A549 treated with AZD9567 at 1 μM for 4 hours (cell line): ENCODE data around the gene THTPA. TPM values are rescaled to one million over a fixed set of nuclear protein-coding genes. Genes with fewer than 3 reads are reported as not detected.

ENCODE experiments used
- total RNA-seq: library from RNA; stranded (reverse); fragments of 200-300 nt; extraction: Qiagen RNA extraction; gene quantifications from 5 replicates; pipeline ENCODE4 v1.2.3, GENCODE V29; 2022; ENCODE audit not compliant: insufficient read depth

The THTPA gene, protein sequence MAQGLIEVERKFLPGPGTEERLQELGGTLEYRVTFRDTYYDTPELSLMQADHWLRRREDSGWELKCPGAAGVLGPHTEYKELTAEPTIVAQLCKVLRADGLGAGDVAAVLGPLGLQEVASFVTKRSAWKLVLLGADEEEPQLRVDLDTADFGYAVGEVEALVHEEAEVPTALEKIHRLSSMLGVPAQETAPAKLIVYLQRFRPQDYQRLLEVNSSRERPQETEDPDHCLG
- total RNA-seq = 6.4 to 14.3 TPM (median 11.4 TPM) in 5 replicates

DNA sequence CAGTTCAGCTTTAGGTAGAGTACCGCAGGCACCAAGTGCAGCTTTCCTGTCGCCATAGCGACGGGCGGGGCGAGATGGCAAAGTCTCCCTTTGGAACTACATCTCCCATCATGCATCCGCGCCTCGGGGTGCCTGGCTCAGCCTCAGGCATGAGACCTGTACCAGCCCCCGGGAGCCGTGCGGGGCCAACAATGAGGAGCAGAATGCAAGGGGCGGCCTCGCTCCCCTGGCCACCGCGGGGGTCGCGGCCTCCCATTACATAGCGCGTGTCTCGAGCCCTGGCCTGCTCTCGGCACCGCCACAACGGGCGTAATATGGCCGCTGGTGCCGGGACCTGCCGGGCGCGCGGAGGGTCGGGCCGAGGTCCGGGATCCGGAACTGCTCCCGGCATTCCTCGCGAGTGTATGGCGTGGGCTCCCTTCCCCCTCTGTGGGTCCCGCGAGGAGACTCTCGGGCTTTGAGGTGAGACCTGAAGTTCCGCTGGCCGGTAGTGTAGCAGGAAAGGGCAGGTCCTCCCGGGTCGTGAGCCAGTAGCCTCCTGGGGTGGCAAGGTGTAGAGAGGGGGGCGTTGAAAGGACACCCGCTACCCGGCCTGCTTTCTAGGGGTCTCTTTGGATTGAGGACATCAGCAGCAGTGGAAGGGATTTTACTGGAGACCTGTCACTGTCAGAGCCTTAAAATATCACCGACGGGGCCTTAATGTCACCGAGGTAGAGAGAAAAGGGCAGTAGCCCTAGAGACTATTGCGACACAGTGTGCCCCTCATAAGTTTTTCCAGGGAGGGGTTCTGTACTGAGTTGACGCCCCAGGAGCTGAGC, at the start of gene THTPA:
Gene THTPA, plus strand, starts transcription at position 390 of the 818 bp plus-strand sequence. CDS start 487 bp downstream, outside the sequence.

GRCh38 chr14:23551266-23552028, 4.6 kb upstream of the THTPA start, which contains the start of gene ZFHX2:
TSS of gene ZFHX2 (minus strand) at chr14:23551765. CDS start at chr14:23535325, 16,440 bp downstream.

DNA sequence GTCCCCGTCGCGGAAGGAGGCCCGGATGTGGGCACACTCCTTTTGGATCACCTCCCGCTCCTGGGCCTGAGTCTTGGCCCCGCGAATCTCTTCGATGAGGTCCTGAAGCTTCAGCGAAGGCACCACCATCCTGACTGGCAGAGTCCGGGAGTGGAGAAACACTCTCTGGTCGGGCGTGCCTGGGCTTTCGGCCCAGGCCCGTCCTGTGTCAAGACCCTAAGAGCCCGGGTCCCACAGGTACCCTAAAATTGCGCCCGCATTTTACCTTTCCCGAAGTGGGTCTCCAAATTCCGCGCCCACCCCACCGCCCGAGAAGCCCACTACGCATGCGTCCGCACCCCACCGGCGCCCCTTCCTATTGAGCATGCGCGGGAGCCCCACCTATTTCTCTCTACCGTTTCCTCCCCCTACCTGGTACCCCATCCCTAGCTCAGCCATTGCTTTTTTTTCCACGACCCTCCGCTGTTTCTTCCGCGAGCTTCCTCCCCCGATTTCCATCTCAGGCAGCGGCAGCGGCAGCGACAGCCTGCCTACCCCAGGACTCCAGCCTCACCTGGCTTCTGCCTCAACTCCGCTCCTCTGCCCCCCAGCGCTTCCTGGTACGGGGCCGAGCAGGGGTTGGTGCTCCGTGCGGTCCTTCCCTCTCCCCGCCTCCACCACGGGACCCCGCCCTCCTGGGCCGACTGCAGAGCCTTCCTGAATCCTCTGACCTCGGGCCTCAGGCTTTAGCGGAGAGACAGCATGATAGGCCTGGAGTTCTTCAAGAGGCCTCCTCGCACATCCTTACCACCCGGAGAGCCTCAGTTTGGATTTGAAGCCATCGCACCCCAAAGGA, 11.3 kb downstream of the THTPA start, which contains the start of gene AP1G2:
Gene AP1G2, minus strand, starts transcription at position 606 of the 835 bp plus-strand sequence. Its CDS starts 477 bp downstream, at position 129.

GRCh38 chr14:23578560-23579310, 22.7 kb downstream of the THTPA start, which contains the start of gene JPH4:
TSS of gene JPH4 (minus strand) at chr14:23578790. CDS start at chr14:23577453, 1,337 bp downstream.

Other genes starting within 250 kb of the THTPA start
- 13.4 to 19.6 TPM (median 17.9 TPM) in 5 replicates for gene BCL2L2, start 249.4 kb upstream of the THTPA start, total RNA-seq
- gene PABPN1, start 234.8 kb upstream of the THTPA start, total RNA-seq = 136 to 154 TPM (median 142 TPM) in 5 replicates
- 5.9 to 8.7 TPM (median 6.8 TPM) in 5 replicates for gene SLC22A17, start 203.4 kb upstream of the THTPA start, total RNA-seq
- gene EFS, start 191.1 kb upstream of the THTPA start, total RNA-seq = not detected in 5 replicates
- gene IL25, start 183.5 kb upstream of the THTPA start, total RNA-seq = not detected in 5 replicates
- not detected in 5 replicates for gene CMTM5, start 179.2 kb upstream of the THTPA start, total RNA-seq
- 0.02 TPM in 2 of 5 replicates, not detected in the others for gene MYH6, start 148.0 kb upstream of the THTPA start, total RNA-seq
- gene MYH7, start 120.6 kb upstream of the THTPA start, total RNA-seq = not detected in 5 replicates
- 53.3 to 62.7 TPM (median 61.0 TPM) in 5 replicates for gene NGDN, start 86.6 kb upstream of the THTPA start, total RNA-seq
- gene ZFHX2, start 4.5 kb upstream of the THTPA start, total RNA-seq = 0.48 to 0.80 TPM (median 0.64 TPM) in 5 replicates
- 47.5 to 61.7 TPM (median 54.2 TPM) in 5 replicates for gene AP1G2, start 11.5 kb downstream of the THTPA start, total RNA-seq
- gene JPH4, start 22.5 kb downstream of the THTPA start, total RNA-seq = not detected in 5 replicates
- 8.9 to 13.2 TPM (median 10.4 TPM) in 5 replicates for gene DHRS2, start 80.1 kb downstream of the THTPA start, total RNA-seq